H1 (cell line): ENCODE measurements around the gene IDH2. TPM values are rescaled to one million over a fixed set of nuclear protein-coding genes. Genes with fewer than 3 reads are reported as not detected.

Source experiments
- CTCF ChIA-PET: fragments of 300-600 bp; sonication (Branson Sonifier 250); formaldehyde crosslinking; loops from one replicate; lab custom pipeline; 2021; ENCODE audit not compliant: partially characterized antibody; lab: Charles Lee
- POLR2A ChIA-PET: fragments of 300-600 bp; sonication (Branson Sonifier 250); formaldehyde crosslinking; loops from one replicate; lab custom pipeline; 2021; ENCODE audit warnings: inconsistent platforms; ENCODE audit not compliant: partially characterized antibody; lab: Charles Lee
- DNase-seq, 2 experiments: peaks; one replicate each; pipeline versions ENCODE4 v3.0.0 to v3.0.0-alpha.2; 2010 to 2022; ENCODE audit warnings: low spot score in 2 of 2, low read depth in 1 of 2, mixed read lengths in 1 of 2
- FAIRE-seq: peaks from 2 replicates; lab custom pipeline; 2011; peaks lifted over from hg19 to GRCh38; lab: Jason Lieb, UNC
- H2AFZ ChIP-seq: 2 replicates; pipeline ENCODE4 v1.8.1; 2012; ENCODE audit warnings: low read length, inconsistent platforms
- H2AK5ac ChIP-seq: 2 replicates; pipeline ENCODE4 v1.6.1; 2013; ENCODE audit warnings: low read depth, low read length
- H2BK120ac ChIP-seq: replicated peaks from 2 replicates; pipeline ENCODE3; 2013; ENCODE audit warnings: low read depth, low read length, inconsistent platforms
- H2BK12ac ChIP-seq: 2 replicates; pipeline ENCODE4 v1.6.1; 2013; ENCODE audit warnings: low read depth, low read length
- H2BK15ac ChIP-seq: 2 replicates; pipeline ENCODE4 v1.6.1; 2013; ENCODE audit warnings: low read length
- H2BK20ac ChIP-seq: 2 replicates; pipeline ENCODE4 v1.6.1; 2013; ENCODE audit warnings: low read length
- H2BK5ac ChIP-seq: 2 replicates; pipeline ENCODE4 v1.6.1; 2013; ENCODE audit warnings: low read depth, low read length
- H3K14ac ChIP-seq: 2 replicates; pipeline ENCODE4 v1.6.1; 2013; ENCODE audit warnings: inconsistent platforms; ENCODE audit not compliant: insufficient read length
- H3K18ac ChIP-seq: 2 replicates; pipeline ENCODE4 v1.6.1; 2013; ENCODE audit warnings: low read length; ENCODE audit errors: extremely low read depth
- H3K23ac ChIP-seq: 2 replicates; pipeline ENCODE4 v1.6.1; 2013; ENCODE audit warnings: inconsistent platforms; ENCODE audit not compliant: insufficient read length
- H3K23me2 ChIP-seq: 2 replicates; pipeline ENCODE4 v1.6.1; 2013; ENCODE audit warnings: low read depth, low read length
- H3K27ac ChIP-seq: 2 replicates; pipeline ENCODE4 v1.6.1; 2011; ENCODE audit warnings: low read depth, low read length, inconsistent platforms
- H3K27me3 ChIP-seq, 4 experiments: replicated peaks in 1 of 4; 1 replicate in 1 of 4; 2 replicates in 3 of 4; pipeline versions ENCODE4 v1.6.1 to v1.8.1; 2011 to 2013; ENCODE audit warnings: low read length in 3 of 4, mild to moderate bottlenecking in 3 of 4, inconsistent platforms in 2 of 4, mixed read lengths in 2 of 4, moderate library complexity in 1 of 4; ENCODE audit not compliant: control insufficient read depth in 3 of 4, insufficient read depth in 3 of 4; ENCODE audit errors: extremely low read depth in 1 of 4
- H3K36me3 ChIP-seq, 4 experiments: 2 replicates each; pipeline versions ENCODE4 v1.6.1 to v1.8.1; 2011 to 2013; ENCODE audit warnings: mild to moderate bottlenecking in 4 of 4, low read length in 3 of 4, moderate library complexity in 2 of 4, control low read depth in 1 of 4, inconsistent platforms in 1 of 4; ENCODE audit not compliant: insufficient read depth in 4 of 4, control insufficient read depth in 2 of 4
- H3K4ac ChIP-seq: replicated peaks from 2 replicates; pipeline ENCODE3; 2013; ENCODE audit warnings: low read length, low read depth, mixed read lengths, inconsistent platforms; ENCODE audit not compliant: insufficient read length
- H3K4me1 ChIP-seq, 4 experiments: replicated peaks in 1 of 4; 1 replicate in 1 of 4; 2 replicates in 3 of 4; pipeline versions ENCODE4 v1.6.1 to v1.8.1; 2011 to 2013; ENCODE audit warnings: low read length in 3 of 4, inconsistent platforms in 2 of 4, mixed read lengths in 1 of 4; ENCODE audit not compliant: insufficient read depth in 4 of 4, control insufficient read depth in 3 of 4
- H3K4me2 ChIP-seq, 2 experiments: 2 replicates each; pipeline versions ENCODE4 v1.6.1 to v1.8.1; 2011 to 2013; ENCODE audit warnings: low read depth in 2 of 2, low read length in 2 of 2, control low read depth in 1 of 2, inconsistent platforms in 1 of 2, mild to moderate bottlenecking in 1 of 2; ENCODE audit not compliant: insufficient read depth in 1 of 2
- H3K4me3 ChIP-seq, 4 experiments: fragments of 200-600, 300-600 bp in 1 of 4; sonication (generic), shearing (Covaris generic), sonication (Bioruptor Twin) in 1 of 4; 2 replicates each; pipeline versions ENCODE4 v1.5.1 to v1.8.1; 2011 to 2016; ENCODE audit warnings: low read length in 4 of 4, low read depth in 3 of 4, control low read depth in 2 of 4, inconsistent platforms in 2 of 4, mild to moderate bottlenecking in 2 of 4, mixed read lengths in 1 of 4, moderate library complexity in 1 of 4; ENCODE audit not compliant: insufficient read depth in 2 of 4; ENCODE audit errors: extremely low read depth in 1 of 4
- H3K56ac ChIP-seq: replicated peaks from 2 replicates; pipeline ENCODE3; 2013; ENCODE audit warnings: low read depth, mild to moderate bottlenecking, mixed read lengths, low read length, inconsistent platforms; ENCODE audit not compliant: insufficient read length
- H3K79me1 ChIP-seq: 2 replicates; pipeline ENCODE4 v1.6.1; 2013; ENCODE audit warnings: low read depth, low read length, control low read depth
- H3K79me2 ChIP-seq, 2 experiments: 2 replicates each; pipeline versions ENCODE4 v1.6.1 to v1.8.1; 2012 to 2013; ENCODE audit warnings: low read length in 2 of 2, mild to moderate bottlenecking in 2 of 2, inconsistent platforms in 1 of 2; ENCODE audit not compliant: insufficient read depth in 2 of 2, control insufficient read depth in 1 of 2
- H3K9ac ChIP-seq, 4 experiments: replicated peaks in 1 of 4; 1 replicate in 1 of 4; 2 replicates in 3 of 4; pipeline versions ENCODE4 v1.6.1 to v1.8.1; 2011 to 2013; ENCODE audit warnings: low read depth in 3 of 4, low read length in 3 of 4, control low read depth in 2 of 4, mild to moderate bottlenecking in 2 of 4, moderate library complexity in 2 of 4, inconsistent platforms in 1 of 4; ENCODE audit errors: extremely low read depth in 1 of 4
- H3K9me3 ChIP-seq, 2 experiments: 2 replicates each; pipeline versions ENCODE4 v1.6.1 to v1.8.1; 2012 to 2013; ENCODE audit warnings: mild to moderate bottlenecking in 2 of 2, moderate library complexity in 2 of 2, control low read depth in 1 of 2, inconsistent platforms in 1 of 2, low read depth in 1 of 2, low read length in 1 of 2, mixed read lengths in 1 of 2; ENCODE audit not compliant: insufficient read depth in 2 of 2
- H4K20me1 ChIP-seq, 2 experiments: replicated peaks in 1 of 2; 2 replicates each; pipeline versions ENCODE3 to v1.8.1; 2011 to 2013; ENCODE audit warnings: inconsistent platforms in 2 of 2, low read length in 2 of 2, mild to moderate bottlenecking in 1 of 2; ENCODE audit not compliant: insufficient read depth in 2 of 2, control insufficient read depth in 1 of 2
- H4K5ac ChIP-seq: 2 replicates; pipeline ENCODE4 v1.6.1; 2013; ENCODE audit warnings: low read length, low read depth, mixed read lengths, inconsistent platforms; ENCODE audit not compliant: insufficient read length
- H4K8ac ChIP-seq: 2 replicates; pipeline ENCODE4 v1.8.0; 2013; ENCODE audit warnings: mild to moderate bottlenecking, moderate library complexity, low read length, inconsistent platforms; ENCODE audit not compliant: insufficient read depth; ENCODE audit errors: extremely low read depth
- H4K91ac ChIP-seq: replicated peaks from 2 replicates; pipeline ENCODE3; 2013; ENCODE audit warnings: low read length, mixed read lengths, inconsistent platforms; ENCODE audit not compliant: insufficient read length
- BRCA1 ChIP-seq: IDR thresholded peaks from 2 replicates; pipeline ENCODE4 v1.6.1; 2012; ENCODE audit warnings: low read depth, low read length, improper control_type of control experiment
- GABPA ChIP-seq: IDR thresholded peaks from 2 replicates; pipeline ENCODE4 v1.6.1; 2011; ENCODE audit warnings: mild to moderate bottlenecking, low read length, moderate library complexity, borderline replicate concordance; ENCODE audit not compliant: insufficient read depth
- TAF7 ChIP-seq: optimal IDR thresholded peaks from 2 replicates; pipeline ENCODE3; 2011; ENCODE audit warnings: low read depth, mild to moderate bottlenecking, inconsistent platforms, low read length, moderate library complexity, borderline replicate concordance
- WGBS, 2 experiments: shearing (Covaris generic) in 1 of 2; methylation state at CpG; one replicate each; pipeline versions ENCODE4 v1.1.6 to v1.1.7; 2013 to 2015; ENCODE audit warnings: low lambda C conversion rate in 2 of 2, mixed read lengths in 2 of 2, inconsistent platforms in 1 of 2, low coverage in 1 of 2, missing lambda C conversion rate in 1 of 2; ENCODE audit not compliant: insufficient replicate concordance in 2 of 2, insufficient coverage in 1 of 2, insufficient read length in 1 of 2; ENCODE audit errors: extremely low coverage in 1 of 2, missing lambda C conversion rate in 1 of 2; 5-methylcytosine and 5-hydroxymethylcytosine counted together
- polyA plus RNA-seq, 7 experiments: library from polyadenylated mRNA; depleted of rRNA in 3 of 7; stranded (reverse) in 5 of 7; unstranded in 2 of 7; fragments of >200 nt in 5 of 7; fragments of 200-250 nt in 2 of 7; gene quantifications; 1 replicate in 5 of 7; 2 replicates in 1 of 7; 4 replicates in 1 of 7; pipeline versions ENCODE4 v1.2.1 to v1.2.3, GENCODE V29; 2011 to 2013; ENCODE audit warnings: missing spikeins in 2 of 7, mixed read lengths in 2 of 7
- total RNA-seq: library from RNA; stranded (reverse); fragmentation: NEBNext Ultra II Directional; extraction: Animal tissue kit (Norgen Biotek cat#: 25700); gene quantifications from 2 replicates; pipeline ENCODE4 v1.2.1, GENCODE V29; 2021

Gene IDH2
- total and polyA plus RNA-seq, 2 of the 8 experiments (the other 6 are each of a cell fraction or from before 2014, with no cell fraction given) = 64.2 to 84.6 TPM

DNA sequence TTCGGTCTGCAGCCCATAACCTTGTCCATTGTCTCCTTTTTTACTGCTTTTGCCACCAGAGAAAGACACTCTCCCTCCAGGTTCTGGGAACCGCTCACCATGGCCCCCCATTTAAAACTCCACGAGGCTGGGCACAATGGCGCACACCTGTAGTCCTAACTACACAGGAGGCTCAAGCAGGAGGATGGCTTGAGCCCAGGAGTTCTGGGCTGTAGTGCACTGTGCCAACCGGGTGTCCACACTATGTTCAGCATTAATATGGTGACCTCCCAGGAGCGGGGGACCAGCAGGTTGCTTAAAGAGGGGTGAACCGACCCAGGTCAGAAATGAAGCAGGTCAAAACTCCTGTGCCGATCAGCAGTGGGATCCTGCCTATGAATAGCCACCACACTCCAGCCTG lies 28.0 kb upstream of the IDH2 start:
- Histone ChIP-seq H3K79me2 (no peaks in the 10 kb centered on the region), H4K8ac (no peak overlapping the region), H3K18ac (no peak overlapping the region), H3K9ac (no peak overlapping the region), H4K5ac (no peak overlapping the region), H2AK5ac (no peak overlapping the region), H3K9me3 (no peaks in the 10 kb centered on the region), H2AFZ (no peak overlapping the region), H3K79me1 (no peaks in the 10 kb centered on the region), H2BK15ac (no peak overlapping the region), H3K4ac (no peak overlapping the region), H3K27me3 (no peaks in the 10 kb centered on the region), H3K23ac (no peak overlapping the region), H3K23me2 (no peaks in the 10 kb centered on the region), H2BK120ac (no peak overlapping the region), H3K14ac (no peak overlapping the region), H3K4me2 (no peak overlapping the region), H3K36me3 (no peaks in the 10 kb centered on the region), H4K91ac (no peak overlapping the region), H3K56ac (no peak overlapping the region), H2BK12ac (no peak overlapping the region), H3K4me3 (no peak overlapping the region), H3K4me1 (peaks cover 0 to 8% (median 3%) of the 10 kb centered on the region in 4 experiments; a peak in 3 of 7 replicates), H4K20me1 (no peaks in the 10 kb centered on the region), H2BK5ac (no peak overlapping the region), H3K27ac (no peak overlapping the region), H2BK20ac (no peak overlapping the region)
- CTCF ChIA-PET = interaction anchor here (1.3 to 1.6 kb wide), 3 partner anchors 11 to 89 kb away, joined by 4 to 6 read pairs (median 4); no protein-coding TSS in a partner anchor
- WGBS, 2 experiments = 94% methylated on average over 8 of the region's 8 CpGs; no CpG with 5 or more reads in 1 of the 2 experiments
- no peak for FAIRE-seq
- TF ChIP-seq BRCA1 (no peak), TAF7 (no peak), GABPA (no peak)
- no peak for DNase-seq
- POLR2A ChIA-PET = no interaction called here
